GM23338 (cell line): ENCODE data around the gene INO80C. TPM values are rescaled to one million over a fixed set of nuclear protein-coding genes. Genes with fewer than 3 reads are reported as not detected.

Experiments used
- ATAC-seq: fragments of 200-7000 bp; cut with Tn5 transposase; 3 replicates; pipeline ENCODE4 v1.9.1; 2020
- DNase-seq: peaks from one replicate; pipeline ENCODE4 v3.0.0-alpha.2; 2015; ENCODE audit warnings: low spot score
- H2AFZ ChIP-seq: fragments of 200-600 bp; sonication (generic); 2 replicates; pipeline ENCODE4 v1.8.0; 2016; ENCODE audit warnings: antibody characterized with exemption, mild to moderate bottlenecking, moderate library complexity
- H3F3A ChIP-seq: fragments of 200-600 bp; sonication (generic); replicated peaks from 2 replicates; pipeline ENCODE4 v1.8.0; 2017; ENCODE audit warnings: antibody characterized with exemption, mixed run types, low read depth
- H3K27ac ChIP-seq: fragments of 200-600 bp; sonication (generic); 2 replicates; pipeline ENCODE4 v1.6.1; 2016; ENCODE audit warnings: low read depth
- H3K27me3 ChIP-seq: fragments of 200-600 bp; sonication (generic); 2 replicates; pipeline ENCODE4 v1.8.0; 2016; ENCODE audit warnings: mild to moderate bottlenecking, mixed run types, moderate library complexity; ENCODE audit not compliant: insufficient read depth
- H3K36me3 ChIP-seq: fragments of 200-600 bp; sonication (generic); 2 replicates; pipeline ENCODE4 v1.8.0; 2016; ENCODE audit warnings: mild to moderate bottlenecking; ENCODE audit not compliant: insufficient read depth
- H3K4me1 ChIP-seq: fragments of 200-600 bp; sonication (generic); 2 replicates; pipeline ENCODE4 v1.8.0; 2016; ENCODE audit warnings: mild to moderate bottlenecking, moderate library complexity; ENCODE audit not compliant: insufficient read depth
- H3K4me2 ChIP-seq: fragments of 200-600 bp; sonication (generic); 2 replicates; pipeline ENCODE4 v1.7.1; 2017; ENCODE audit warnings: mixed run types
- H3K4me3 ChIP-seq: fragments of 200-600 bp; sonication (generic); 2 replicates; pipeline ENCODE4 v1.6.1; 2016; ENCODE audit warnings: mixed run types
- H3K79me2 ChIP-seq: fragments of 200-600 bp; sonication (generic); replicated peaks from 2 replicates; pipeline ENCODE4 v1.8.0; 2017; ENCODE audit warnings: mild to moderate bottlenecking; ENCODE audit not compliant: insufficient read depth
- H3K9me2 ChIP-seq: fragments of 200-600 bp; sonication (generic); 2 replicates; pipeline ENCODE4 v1.8.0; 2017; ENCODE audit not compliant: insufficient read depth
- H4K20me1 ChIP-seq: fragments of 200-600 bp; sonication (generic); replicated peaks from 2 replicates; pipeline ENCODE4 v1.8.0; 2017; ENCODE audit warnings: mild to moderate bottlenecking; ENCODE audit not compliant: insufficient read depth
- H3K27ac Mint-ChIP-seq: 2 replicates; pipeline ENCODE4 v1.8.0; 2020; ENCODE audit warnings: inconsistent platforms, mild to moderate bottlenecking, moderate library complexity, mixed read lengths
- H3K27me3 Mint-ChIP-seq: 3 replicates; pipeline ENCODE4 v1.8.0; 2022; ENCODE audit warnings: low read depth, mild to moderate bottlenecking, moderate library complexity, mixed read lengths, inconsistent platforms; ENCODE audit not compliant: insufficient read depth, poor library complexity
- H3K36me3 Mint-ChIP-seq: 3 replicates; pipeline ENCODE4 v1.8.0; 2021; ENCODE audit warnings: low read depth, mild to moderate bottlenecking, inconsistent platforms, moderate library complexity, mixed read lengths
- H3K4me1 Mint-ChIP-seq: 3 replicates; pipeline ENCODE4 v1.8.0; 2020; ENCODE audit warnings: mild to moderate bottlenecking, inconsistent platforms, mixed read lengths
- H3K4me3 Mint-ChIP-seq: 3 replicates; pipeline ENCODE4 v1.8.0; 2021; ENCODE audit warnings: moderate library complexity, mild to moderate bottlenecking, inconsistent platforms, mixed read lengths
- H3K9me3 Mint-ChIP-seq: 3 replicates; pipeline ENCODE4 v1.8.0; 2020; ENCODE audit warnings: moderate library complexity, mild to moderate bottlenecking, inconsistent platforms, mixed read lengths
- CREB1 ChIP-seq: fragments of 250-450 bp; sonication (Bioruptor Pico); IDR thresholded peaks from 2 replicates; pipeline ENCODE4 v1.5.0; 2020; ENCODE audit warnings: low read depth, mild to moderate bottlenecking, moderate library complexity
- CTCF ChIP-seq, 2 experiments: fragments of 200-600 bp in 1 of 2; sonication (generic) in 1 of 2; conservative IDR thresholded peaks; 2 replicates each; pipeline versions ENCODE4 v1.5.1 to v1.6.1; 2016 to 2017; ENCODE audit warnings: antibody characterized with exemption in 2 of 2, low read depth in 2 of 2, mild to moderate bottlenecking in 2 of 2, moderate library complexity in 1 of 2
- ETS1 ChIP-seq: IDR thresholded peaks from 2 replicates; pipeline ENCODE4 v1.6.1; 2016; ENCODE audit warnings: antibody characterized with exemption
- EZH2 ChIP-seq: fragments of 200-600 bp; sonication (generic); IDR thresholded peaks from one replicate; pipeline ENCODE4 v1.8.0; 2017; ENCODE audit warnings: antibody characterized with exemption, mild to moderate bottlenecking, low read depth; ENCODE audit not compliant: unreplicated experiment
- EZH2phosphoT487 ChIP-seq: fragments of 200-600 bp; sonication (generic); IDR thresholded peaks from one replicate; pipeline ENCODE4 v1.8.1; 2018; ENCODE audit warnings: antibody characterized with exemption; ENCODE audit not compliant: unreplicated experiment
- JUNB ChIP-seq: IDR thresholded peaks from one replicate; pipeline ENCODE4 v1.6.1; 2016; ENCODE audit warnings: antibody characterized with exemption; ENCODE audit not compliant: unreplicated experiment
- NANOG ChIP-seq: IDR thresholded peaks from 2 replicates; pipeline ENCODE4 v1.6.1; 2016; ENCODE audit warnings: antibody characterized with exemption, borderline replicate concordance
- POLR2AphosphoS5 ChIP-seq: IDR thresholded peaks from 2 replicates; pipeline ENCODE4 v1.6.1; 2016; ENCODE audit warnings: antibody characterized with exemption, low read depth
- REST ChIP-seq: IDR thresholded peaks from one replicate; pipeline ENCODE4 v1.6.1; 2018; ENCODE audit warnings: antibody characterized with exemption; ENCODE audit not compliant: unreplicated experiment
- STAT1 ChIP-seq: IDR thresholded peaks from one replicate; pipeline ENCODE4 v1.6.1; 2016; ENCODE audit warnings: antibody characterized with exemption; ENCODE audit not compliant: unreplicated experiment
- ZNF331 ChIP-seq: fragments of 250-450 bp; sonication (Bioruptor Pico); IDR thresholded peaks from 2 replicates; pipeline ENCODE4 v1.5.0; 2020; ENCODE audit warnings: low read depth, mild to moderate bottlenecking, moderate library complexity
- polyA plus RNA-seq: library from polyadenylated mRNA; unstranded; fragments of >200 nt; fragmentation: Nextera tagmentation; extraction: Ambion mirVana; gene quantifications from 2 replicates; pipeline ENCODE4 v1.2.1, GENCODE V29; 2016
- total RNA-seq: library from RNA; depleted of rRNA; stranded (reverse); fragments of >200 nt; shearing (Covaris generic); gene quantifications from 2 replicates; pipeline ENCODE4 v1.2.3, GENCODE V29; 2014

The INO80C gene
- total and polyA plus RNA-seq, 2 experiments from 2014 or later = 16.3 to 52.3 TPM

GRCh38 chr18:35513181-35513936, 15.6 kb upstream of the INO80C start:
- Mint-ChIP-seq H3K4me1 (peaks cover 32% of the 10 kb centered on the region), H3K27ac (no peak overlapping the region), H3K4me3 (no peak overlapping the region), H3K36me3 (no peaks in the 10 kb centered on the region), H3K9me3 (no peaks in the 10 kb centered on the region), H3K27me3 (no peaks in the 10 kb centered on the region)
- 0 out of 2 replicates have a peak, but pooled peaks cover 6% of the 10 kb centered on the region for H3K9me2 ChIP-seq
- peaks cover 8% of the 10 kb centered on the region; the same call in 1 of the 2 replicates for H3K4me1 ChIP-seq
- H4K20me1 ChIP-seq = no peaks in the 10 kb centered on the region
- H3K27ac ChIP-seq = no peak overlapping the region
- H3K4me3 ChIP-seq = no peak overlapping the region
- H3K27me3 ChIP-seq = no peaks in the 10 kb centered on the region
- peak overlapping the region; percentile 76 for H2AFZ ChIP-seq
- no peak overlapping the region for H3K4me2 ChIP-seq
- peak; percentile 34 for DNase-seq
- TF ChIP-seq STAT1 (no peak), CTCF (conservative IDR thresholded peaks at IDR 0.05; ENCODE audit: low read depth in 2 of 2) (no peak), EZH2 (no peak), NANOG (no peak), REST (no peak), EZH2phosphoT487 (no peak)
- no peaks in the 10 kb centered on the region for H3K79me2 ChIP-seq
- H3F3A ChIP-seq = no peaks in the 10 kb centered on the region
- H3K36me3 ChIP-seq = no peaks in the 10 kb centered on the region
- peak; percentile 68 for ATAC-seq

GRCh38 chr18:35512761-35513160, 15.0 kb upstream of the INO80C start:
- ATAC-seq = no peak
- no peak overlapping the region for H3K27ac ChIP-seq
- H3K4me1 Mint-ChIP-seq = peaks cover 32% of the 10 kb centered on the region
- TF ChIP-seq POLR2AphosphoS5 = no peak
- no peak for TF ChIP-seq CREB1 (CRISPR knock-in tag)
- no peak for TF ChIP-seq JUNB
- no peak for TF ChIP-seq ZNF331
- no peak for TF ChIP-seq EZH2
- TF ChIP-seq NANOG = no peak
- no peak for TF ChIP-seq STAT1
- no peak for TF ChIP-seq ETS1

More at GRCh38 chr18:35512761-35513160, 15.0 kb upstream of the INO80C start:
- Histone ChIP-seq H3K36me3 (no peaks in the 10 kb centered on the region), H3K27me3 (no peaks in the 10 kb centered on the region), H3K4me3 (no peak overlapping the region), H4K20me1 (no peaks in the 10 kb centered on the region), H3K4me2 (no peak overlapping the region), H3K9me2 (0 out of 2 replicates have a peak, but pooled peaks cover 3% of the 10 kb centered on the region), H3K4me1 (peaks cover 8% of the 10 kb centered on the region; the same call in 1 of the 2 replicates), H2AFZ (no peak overlapping the region; the same call in 1 of the 2 replicates), H3K79me2 (no peaks in the 10 kb centered on the region), H3F3A (no peaks in the 10 kb centered on the region)
- H3K27me3 Mint-ChIP-seq = no peaks in the 10 kb centered on the region
- no peak for DNase-seq
- H3K9me3 Mint-ChIP-seq = no peaks in the 10 kb centered on the region
- no peak overlapping the region for H3K4me3 Mint-ChIP-seq
- H3K36me3 Mint-ChIP-seq = no peaks in the 10 kb centered on the region
- no peak overlapping the region for H3K27ac Mint-ChIP-seq
